Measurements from ENCODE around the gene ASCL5.
A peak's percentile ranks its signal among the peaks of the same experiment; 100 is the strongest.

The ASCL5 gene

DNA sequence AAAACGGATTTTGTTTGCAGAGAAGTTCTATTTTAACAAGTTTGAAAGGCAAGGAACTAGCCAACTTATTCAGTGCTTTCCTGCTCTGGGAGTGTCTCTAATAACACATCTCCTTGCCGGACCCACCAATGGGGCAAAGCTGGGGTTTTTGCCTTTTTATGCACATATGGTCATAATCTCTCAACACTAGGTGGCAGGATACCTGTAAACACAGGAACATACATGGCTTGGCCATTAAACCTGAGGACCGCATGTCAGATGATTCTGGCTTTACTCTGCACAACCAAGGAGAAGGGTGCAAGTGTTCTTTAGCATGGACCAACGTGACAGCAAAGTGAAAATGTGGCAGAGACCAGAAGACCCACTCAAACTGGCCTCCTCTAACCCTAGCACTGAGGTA is 22.4 kb upstream of the ASCL5 start:
- H3K9ac ChIP-seq (ENCODE audit: low read length): no peak overlapping the region
- H3K79me2 ChIP-seq (ENCODE audit: low read length): peaks cover 9% of the 10 kb centered on the region
- no peak overlapping the region for H3K4me3 ChIP-seq (ENCODE audit: low read length)
- H3K9me2 ChIP-seq (replicated peaks; ENCODE audit: insufficient read depth, low read length): no peaks in the 10 kb centered on the region
- no peaks in the 10 kb centered on the region for H4K20me1 ChIP-seq (ENCODE audit: insufficient read depth, low read length)
- H3K27ac ChIP-seq (ENCODE audit: low read length): no peak overlapping the region
- no peaks in the 10 kb centered on the region for H3K9me3 ChIP-seq (replicated peaks; ENCODE audit: insufficient read depth, low read length)
- no peaks in the 10 kb centered on the region for H3K36me3 ChIP-seq (replicated peaks; ENCODE audit: insufficient read depth, low read length)
- H3K4me2 ChIP-seq (ENCODE audit: low read depth, low read length): no peak overlapping the region
- TF ChIP-seq EZH2phosphoT487 (IDR thresholded peaks at IDR 0.05; ENCODE audit: low read length): no peak
- no peak for TF ChIP-seq EZH2 (optimal IDR thresholded peaks at IDR 0.05; ENCODE audit: low read depth, low read length)
- peak; percentile 70 for TF ChIP-seq CTCF (IDR thresholded peaks at IDR 0.05; ENCODE audit: low read length)
- no peak overlapping the region for H2AFZ ChIP-seq (ENCODE audit: low read length)
- H3K4me1 ChIP-seq (ENCODE audit: low read length): peaks cover 7% of the 10 kb centered on the region; the same call in 1 of the 2 replicates
- no peaks in the 10 kb centered on the region for H3K27me3 ChIP-seq (replicated peaks; ENCODE audit: insufficient read depth, low read length)
- no peaks in the 10 kb centered on the region for H3F3A ChIP-seq (ENCODE audit: insufficient read depth, low read length)
- peak; percentile 69 for DNase-seq

GRCh38 chr1:201147396-201148015 is 20.5 kb upstream of the ASCL5 start:
- Histone ChIP-seq H3F3A (ENCODE audit: insufficient read depth, low read length) (no peaks in the 10 kb centered on the region), H2AFZ (ENCODE audit: low read length) (no peak overlapping the region), H3K79me2 (ENCODE audit: low read length) (no peaks in the 10 kb centered on the region), H3K9me2 (replicated peaks; ENCODE audit: insufficient read depth, low read length) (no peaks in the 10 kb centered on the region), H4K20me1 (ENCODE audit: insufficient read depth, low read length) (no peaks in the 10 kb centered on the region), H3K27me3 (replicated peaks; ENCODE audit: insufficient read depth, low read length) (no peaks in the 10 kb centered on the region), H3K9me3 (replicated peaks; ENCODE audit: insufficient read depth, low read length) (no peaks in the 10 kb centered on the region), H3K4me1 (ENCODE audit: low read length) (no peaks in the 10 kb centered on the region), H3K27ac (ENCODE audit: low read length) (no peak overlapping the region), H3K4me2 (ENCODE audit: low read depth, low read length) (no peak overlapping the region), H3K9ac (ENCODE audit: low read length) (no peak overlapping the region), H3K36me3 (replicated peaks; ENCODE audit: insufficient read depth, low read length) (no peaks in the 10 kb centered on the region), H3K4me3 (ENCODE audit: low read length) (no peak overlapping the region)
- TF ChIP-seq EZH2phosphoT487 (IDR thresholded peaks at IDR 0.05; ENCODE audit: low read length): no peak
- no peak for TF ChIP-seq EZH2 (optimal IDR thresholded peaks at IDR 0.05; ENCODE audit: low read depth, low read length)
- no peak for TF ChIP-seq CTCF (IDR thresholded peaks at IDR 0.05; ENCODE audit: low read length)
- DNase-seq: no peak

DNA sequence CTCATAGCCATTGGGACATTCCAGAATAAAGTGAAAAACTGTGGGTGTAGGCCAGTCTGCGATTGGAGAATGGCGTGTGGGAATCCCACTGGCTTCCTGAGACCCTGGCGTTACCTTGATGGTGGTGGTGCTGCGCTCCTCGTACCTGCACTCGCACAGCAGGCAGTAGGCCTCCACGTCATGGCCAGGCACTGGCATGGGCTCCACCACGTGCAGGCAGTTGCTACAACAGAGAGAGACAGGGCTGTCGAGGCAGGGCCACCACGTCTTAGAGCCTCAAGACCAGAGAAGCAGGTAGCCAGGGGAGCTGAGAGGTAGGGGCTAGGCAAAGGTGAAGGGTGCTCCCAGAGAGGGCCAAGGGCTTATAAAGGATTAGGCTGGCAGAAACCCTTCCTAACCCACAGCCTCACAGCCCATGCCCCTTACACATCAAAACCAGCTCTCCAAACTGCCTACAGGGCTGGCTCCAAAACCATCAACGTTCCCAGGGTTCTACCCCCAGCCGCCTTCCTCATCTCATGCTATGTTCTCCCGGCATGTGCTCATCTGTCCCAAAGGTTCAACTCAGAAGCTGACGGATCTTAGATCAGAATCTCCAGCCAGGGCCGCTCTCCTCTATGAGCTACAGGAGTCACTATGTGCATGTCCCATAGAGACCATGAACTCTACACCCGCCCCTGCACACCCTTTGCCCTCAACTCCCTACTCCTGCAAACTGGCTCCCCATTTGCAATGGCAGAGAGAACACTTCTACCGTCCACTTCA is 19.8 kb upstream of the ASCL5 start:
- H3F3A ChIP-seq (ENCODE audit: insufficient read depth, low read length): no peaks in the 10 kb centered on the region
- TF ChIP-seq EZH2phosphoT487 (IDR thresholded peaks at IDR 0.05; ENCODE audit: low read length): no peak
- TF ChIP-seq CTCF (IDR thresholded peaks at IDR 0.05; ENCODE audit: low read length): no peak
- TF ChIP-seq EZH2 (optimal IDR thresholded peaks at IDR 0.05; ENCODE audit: low read depth, low read length): no peak
- H3K27ac ChIP-seq (ENCODE audit: low read length): no peak overlapping the region
- no peaks in the 10 kb centered on the region for H3K79me2 ChIP-seq (ENCODE audit: low read length)
- H4K20me1 ChIP-seq (ENCODE audit: insufficient read depth, low read length): no peaks in the 10 kb centered on the region
- H2AFZ ChIP-seq (ENCODE audit: low read length): no peak overlapping the region
- no peaks in the 10 kb centered on the region for H3K36me3 ChIP-seq (replicated peaks; ENCODE audit: insufficient read depth, low read length)
- H3K9ac ChIP-seq (ENCODE audit: low read length): no peak overlapping the region
- H3K4me3 ChIP-seq (ENCODE audit: low read length): no peak overlapping the region
- H3K9me3 ChIP-seq (replicated peaks; ENCODE audit: insufficient read depth, low read length): no peaks in the 10 kb centered on the region
- H3K9me2 ChIP-seq (replicated peaks; ENCODE audit: insufficient read depth, low read length): no peaks in the 10 kb centered on the region
- H3K4me1 ChIP-seq (ENCODE audit: low read length): no peaks in the 10 kb centered on the region
- DNase-seq: no peak
- H3K4me2 ChIP-seq (ENCODE audit: low read depth, low read length): no peak overlapping the region
- no peaks in the 10 kb centered on the region for H3K27me3 ChIP-seq (replicated peaks; ENCODE audit: insufficient read depth, low read length)
